SU-DHL-6 (cell line): ENCODE measurements around the gene ATP5IF1.
A peak's percentile ranks its signal among the peaks of the same experiment; 100 is the strongest.

ENCODE experiments used
- H2AFZ ChIP-seq: fragments of 200-600 bp; sonication (generic); 2 replicates; pipeline ENCODE4 v1.6.1; 2014; ENCODE audit warnings: low read depth, mild to moderate bottlenecking, moderate library complexity, mixed read lengths, antibody characterized with exemption, low read length; ENCODE audit not compliant: severe bottlenecking
- H3F3A ChIP-seq: fragments of 200-600 bp; shearing (Covaris generic); 2 replicates; pipeline ENCODE4 v1.6.0; 2016; ENCODE audit warnings: antibody characterized with exemption, mild to moderate bottlenecking; ENCODE audit not compliant: insufficient read depth
- H3K27ac ChIP-seq: fragments of 200-600 bp; sonication (generic); 2 replicates; pipeline ENCODE4 v1.5.1; 2016; ENCODE audit warnings: low read depth, mild to moderate bottlenecking, low read length, moderate library complexity, mixed read lengths
- H3K27me3 ChIP-seq: fragments of 200-600 bp; sonication (generic), shearing (Covaris generic); 2 replicates; pipeline ENCODE4 v1.6.0; 2014; ENCODE audit warnings: mild to moderate bottlenecking, low read length
- H3K36me3 ChIP-seq: fragments of 200-600 bp; sonication (generic); 2 replicates; pipeline ENCODE4 v1.6.1; 2014; ENCODE audit warnings: mild to moderate bottlenecking, low read length, mixed read lengths
- H3K4me2 ChIP-seq: fragments of 300-600, 200-600 bp; shearing (Covaris generic), sonication (generic); 2 replicates; pipeline ENCODE4 v1.6.0; 2014; ENCODE audit warnings: low read length, low read depth, mild to moderate bottlenecking; ENCODE audit not compliant: poor library complexity, severe bottlenecking
- H3K4me3 ChIP-seq: fragments of 200-600 bp; sonication (generic); 2 replicates; pipeline ENCODE4 v1.5.1; 2014; ENCODE audit warnings: antibody characterized with exemption, low read length, mild to moderate bottlenecking, mixed read lengths; ENCODE audit not compliant: insufficient read depth, poor library complexity, severe bottlenecking
- H3K79me2 ChIP-seq: fragments of 200-600 bp; sonication (generic); 2 replicates; pipeline ENCODE4 v1.6.1; 2014; ENCODE audit warnings: mild to moderate bottlenecking, low read length, moderate library complexity; ENCODE audit not compliant: insufficient read depth
- H3K9ac ChIP-seq: fragments of 200-600 bp; sonication (generic); 2 replicates; pipeline ENCODE4 v1.7.0; 2014; ENCODE audit warnings: mild to moderate bottlenecking, low read length
- H3K9me2 ChIP-seq: fragments of 200-600 bp; sonication (generic); replicated peaks from 2 replicates; pipeline ENCODE4 v1.6.1; 2014; ENCODE audit warnings: low read length; ENCODE audit not compliant: insufficient read depth
- H3K9me3 ChIP-seq: fragments of 200-600 bp; sonication (generic); 2 replicates; pipeline ENCODE4 v1.6.1; 2014; ENCODE audit warnings: low read length, mixed read lengths; ENCODE audit not compliant: insufficient read depth
- H4K20me1 ChIP-seq: fragments of 200-600 bp; sonication (generic); 2 replicates; pipeline ENCODE4 v1.6.1; 2014; ENCODE audit warnings: low read depth, mild to moderate bottlenecking, antibody characterized with exemption, low read length, moderate library complexity, mixed read lengths
- CTCF ChIP-seq: fragments of 200-600 bp; sonication (generic); IDR thresholded peaks from one replicate; pipeline ENCODE4 v1.5.1; 2017; ENCODE audit warnings: antibody characterized with exemption, mild to moderate bottlenecking, low read length, moderate library complexity; ENCODE audit not compliant: insufficient read depth, poor library complexity, severe bottlenecking
- EZH2phosphoT487 ChIP-seq: fragments of 200-600 bp; sonication (generic), shearing (Covaris generic); conservative IDR thresholded peaks from 2 replicates; pipeline ENCODE4 v1.6.1; 2018; ENCODE audit warnings: mild to moderate bottlenecking, antibody characterized with exemption, low read length, moderate library complexity, mixed read lengths

The ATP5IF1 gene

GRCh38 chr1:28258628-28259251 is 22.8 kb downstream of the ATP5IF1 start:
- H3K4me2 ChIP-seq, result peak overlapping the region; percentile 63
- peak overlapping the region; percentile 12; the same call in 1 of the 2 replicates for H3K9ac ChIP-seq
- peaks cover 36% of the 10 kb centered on the region for H3K79me2 ChIP-seq
- no peaks in the 10 kb centered on the region for H3K27me3 ChIP-seq
- H3K27ac ChIP-seq, result no peak overlapping the region
- H4K20me1 ChIP-seq, result no peaks in the 10 kb centered on the region
- peak overlapping the region; percentile 7 for H3K4me3 ChIP-seq
- no peaks in the 10 kb centered on the region for H3K36me3 ChIP-seq
- no peaks in the 10 kb centered on the region for H3K9me3 ChIP-seq
- H3F3A ChIP-seq, result no peaks in the 10 kb centered on the region
- peak overlapping the region; percentile 69 for H2AFZ ChIP-seq
- H3K9me2 ChIP-seq, result no peaks in the 10 kb centered on the region
- TF ChIP-seq CTCF (no peak), EZH2phosphoT487 (no peak)

GRCh38 chr1:28259252-28259933 is 23.5 kb downstream of the ATP5IF1 start, which contains the start of gene SESN2:
Gene SESN2 (plus strand): TSS chr1:28259518. CDS start chr1:28259848, 330 bp downstream.
- TF ChIP-seq CTCF (no peak), EZH2phosphoT487 (no peak)
- Histone ChIP-seq H3K9me3 (no peaks in the 10 kb centered on the region), H3K4me2 (peak within 1 kb of the TSS; percentile 63), H2AFZ (peak within 1 kb of the TSS; percentile 69), H3K9ac (peak within 1 kb of the TSS; percentile 82), H3K9me2 (no peaks in the 10 kb centered on the region), H4K20me1 (no peaks in the 10 kb centered on the region), H3F3A (no peaks in the 10 kb centered on the region), H3K27me3 (no peaks in the 10 kb centered on the region), H3K27ac (peak within 1 kb of the TSS; percentile 11; the same call in 1 of the 2 replicates), H3K4me3 (peak within 1 kb of the TSS; percentile 71), H3K79me2 (peaks cover 41% of the 10 kb centered on the region), H3K36me3 (no peaks in the 10 kb centered on the region)

- TF ChIP-seq EZH2phosphoT487, result no peak
- TF ChIP-seq CTCF, result no peak
- Histone ChIP-seq H3K36me3 (no peaks in the 10 kb centered on the region), H3K27ac (0 out of 2 replicates have a peak overlapping the region, but pooled peaks have one; percentile 11), H3K9ac (peak overlapping the region; percentile 82), H3K9me2 (no peaks in the 10 kb centered on the region), H3F3A (no peaks in the 10 kb centered on the region), H3K9me3 (no peaks in the 10 kb centered on the region), H3K27me3 (no peaks in the 10 kb centered on the region), H3K79me2 (peaks cover 49% of the 10 kb centered on the region), H2AFZ (peak overlapping the region; percentile 47), H4K20me1 (no peaks in the 10 kb centered on the region), H3K4me2 (peak overlapping the region; percentile 63), H3K4me3 (peak overlapping the region; percentile 71)
Observed at GRCh38 chr1:28259934-28260802, 24.2 kb downstream of the ATP5IF1 start.
